SHP77 treated with DMSO at 0.1 percent for 48 hours (cell line): ENCODE measurements around the gene ZNF417.
"Not testable (repeated sequence)": the region's sequence is repeated elsewhere in the genome, so short reads cannot be mapped to it uniquely, and the experiment has no call there.

Source experiments
- DNase-seq: peaks from one replicate; lab custom pipeline; 2025; lab: John Stamatoyannopoulos, UW

The ZNF417 gene

GRCh38 chr19:57916168-57916995, at the start of gene ZNF417:
ZNF417 (minus strand) TSS chr19:57916592; CDS start chr19:57916411, 181 bp downstream.
- peak; percentile 95 for DNase-seq

DNA sequence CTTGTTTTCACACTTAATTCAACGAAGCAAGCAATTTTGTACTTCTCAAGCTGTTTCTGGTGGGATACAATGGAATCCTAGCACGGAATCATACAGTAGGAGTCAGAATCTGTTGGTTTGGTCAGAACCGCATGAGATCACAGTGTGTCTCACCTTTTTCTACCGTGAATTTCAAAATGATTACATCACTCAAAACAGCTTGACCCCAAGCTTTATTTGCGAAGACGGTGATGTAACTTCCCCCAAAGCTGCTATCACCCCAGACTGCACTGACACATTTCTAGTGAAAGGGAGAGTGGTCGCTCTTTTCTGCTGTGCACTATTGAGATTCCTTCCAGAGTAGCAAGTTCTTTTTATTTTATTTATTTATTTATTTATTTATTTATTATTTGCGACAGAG, 48.4 kb upstream of the ZNF417 start:
- no peak for DNase-seq

GRCh38 chr19:57961785-57962184, 45.4 kb upstream of the ZNF417 start:
- DNase-seq, result no peak

GRCh38 chr19:57954996-57955395, 38.6 kb upstream of the ZNF417 start:
- DNase-seq, result no peak

DNA sequence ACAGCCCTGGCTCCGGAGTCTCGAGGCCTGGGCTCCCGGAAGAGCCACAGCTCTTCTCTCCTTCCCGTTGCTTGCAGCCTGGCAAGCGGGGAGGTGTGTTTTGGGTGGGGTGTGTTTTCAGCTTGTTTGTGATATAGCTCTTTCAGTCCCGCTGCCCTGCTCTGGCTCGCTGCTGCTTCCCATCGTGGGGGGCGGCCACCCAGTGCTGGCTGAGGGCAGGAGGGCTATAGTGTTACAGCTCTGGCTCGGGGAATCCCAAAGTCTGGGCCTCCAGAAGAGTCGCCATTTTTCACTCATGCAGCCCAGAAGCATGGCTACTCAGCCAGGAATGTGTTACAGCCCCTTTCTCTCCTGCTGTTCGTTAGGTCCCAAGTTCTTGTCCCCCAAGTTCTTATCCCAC, 33.3 kb upstream of the ZNF417 start:
- DNase-seq, result no peak

- no peak for DNase-seq
Observed at GRCh38 chr19:57949296-57949695, 32.9 kb upstream of the ZNF417 start.

GRCh38 chr19:57947419-57948134, 31.2 kb upstream of the ZNF417 start, which contains the start of gene ZNF256:
ZNF256 (minus strand) TSS chr19:57947706; CDS start chr19:57947474, 232 bp downstream.
- DNase-seq, result peak; percentile 81

DNA sequence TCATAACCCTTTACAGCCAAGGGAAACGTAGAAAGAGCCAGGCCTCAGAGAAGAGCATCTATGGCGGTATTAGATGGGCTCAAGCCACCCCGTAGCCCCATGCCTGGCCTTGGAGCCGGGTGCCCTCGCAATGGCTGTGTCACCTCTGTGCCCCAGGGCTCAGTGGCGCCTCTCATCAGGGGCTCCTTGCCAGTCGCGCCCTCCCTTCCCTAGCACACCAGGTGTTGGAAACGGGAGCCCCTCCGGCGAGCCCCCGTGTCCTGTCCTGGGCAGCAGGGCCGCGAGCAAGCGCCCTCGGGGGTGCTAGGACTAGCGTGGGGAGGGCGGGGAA, 30.7 kb upstream of the ZNF417 start:
- no peak for DNase-seq

DNA sequence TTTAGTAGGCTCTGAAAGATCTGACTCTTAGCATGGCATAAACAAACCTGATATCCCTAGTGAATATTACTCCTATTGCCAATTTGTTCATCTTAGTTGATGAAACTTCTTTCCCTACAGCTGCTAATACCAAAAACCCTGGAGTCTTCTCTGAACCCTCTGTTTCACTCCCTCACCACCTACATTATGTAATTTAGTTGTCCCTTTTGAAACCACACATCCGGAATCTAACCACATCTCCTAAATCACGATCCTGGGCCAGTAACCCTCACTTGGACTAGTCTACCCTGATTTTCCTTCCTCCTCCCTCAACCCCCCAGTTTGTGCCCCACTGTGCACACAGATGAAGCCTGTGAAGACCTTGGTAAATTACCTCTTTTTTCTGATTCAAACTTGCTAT, 29.9 kb upstream of the ZNF417 start:
- no peak for DNase-seq

DNA sequence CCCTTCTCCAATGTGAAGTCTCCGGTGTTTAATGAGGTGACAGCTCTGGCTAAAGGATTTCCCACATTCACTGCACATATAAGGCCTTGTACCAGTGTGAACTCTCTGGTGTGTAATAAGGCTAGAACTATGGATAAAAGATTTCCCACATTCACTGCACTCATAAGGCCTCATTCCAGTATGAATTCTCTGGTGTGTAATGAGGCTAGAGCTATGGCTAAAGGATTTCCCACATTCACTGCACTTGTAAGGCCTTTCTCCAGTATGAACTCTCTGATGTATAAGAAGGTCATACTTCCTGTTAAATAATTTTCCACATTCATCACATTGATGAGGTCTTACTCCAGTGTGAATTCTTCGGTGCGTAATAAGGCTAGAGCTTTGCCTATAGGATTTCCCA, 25.2 kb upstream of the ZNF417 start:
- no peak for DNase-seq

DNA sequence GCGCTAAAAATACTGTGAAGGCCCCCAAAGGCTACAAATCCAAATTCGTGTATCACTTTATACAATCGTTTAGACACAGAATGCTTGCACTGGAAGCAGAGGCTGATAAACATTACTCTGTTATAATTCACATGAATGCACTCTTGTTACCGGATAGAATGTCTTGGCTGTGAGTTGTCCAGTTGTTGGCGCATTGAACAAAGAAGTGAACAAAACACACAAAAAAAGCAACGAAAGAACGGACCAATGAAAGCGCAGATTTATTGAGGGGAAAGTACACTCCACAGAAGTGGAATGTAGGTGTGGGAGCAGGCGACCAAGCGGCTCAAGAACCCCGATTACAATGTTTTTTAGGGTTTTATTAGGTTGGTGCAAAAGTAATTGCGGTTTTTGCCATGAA, 19.3 kb upstream of the ZNF417 start:
- no peak for DNase-seq

- DNase-seq, result no peak
Observed at GRCh38 chr19:57934820-57935665, 18.7 kb upstream of the ZNF417 start, which contains the start of gene ZNF418. ZNF418 (minus strand) TSS chr19:57935402; CDS start chr19:57933822, 1,580 bp downstream.

GRCh38 chr19:57927587-57927986, 11.2 kb upstream of the ZNF417 start:
- DNase-seq, result no peak

GRCh38 chr19:57914531-57914930, 1.9 kb downstream of the ZNF417 start:
- DNase-seq, result no peak

- no peak for DNase-seq
Observed at GRCh38 chr19:57907394-57907793, 9.0 kb downstream of the ZNF417 start.

- no peak for DNase-seq
Observed at GRCh38 chr19:57905258-57905657, 11.1 kb downstream of the ZNF417 start.

- DNase-seq, result no peak
Observed at GRCh38 chr19:57903618-57904184, 12.7 kb downstream of the ZNF417 start.

GRCh38 chr19:57900311-57900710, 16.1 kb downstream of the ZNF417 start:
- no peak for DNase-seq

GRCh38 chr19:57890706-57891105, 25.7 kb downstream of the ZNF417 start:
- DNase-seq, result not testable (repeated sequence)

DNA sequence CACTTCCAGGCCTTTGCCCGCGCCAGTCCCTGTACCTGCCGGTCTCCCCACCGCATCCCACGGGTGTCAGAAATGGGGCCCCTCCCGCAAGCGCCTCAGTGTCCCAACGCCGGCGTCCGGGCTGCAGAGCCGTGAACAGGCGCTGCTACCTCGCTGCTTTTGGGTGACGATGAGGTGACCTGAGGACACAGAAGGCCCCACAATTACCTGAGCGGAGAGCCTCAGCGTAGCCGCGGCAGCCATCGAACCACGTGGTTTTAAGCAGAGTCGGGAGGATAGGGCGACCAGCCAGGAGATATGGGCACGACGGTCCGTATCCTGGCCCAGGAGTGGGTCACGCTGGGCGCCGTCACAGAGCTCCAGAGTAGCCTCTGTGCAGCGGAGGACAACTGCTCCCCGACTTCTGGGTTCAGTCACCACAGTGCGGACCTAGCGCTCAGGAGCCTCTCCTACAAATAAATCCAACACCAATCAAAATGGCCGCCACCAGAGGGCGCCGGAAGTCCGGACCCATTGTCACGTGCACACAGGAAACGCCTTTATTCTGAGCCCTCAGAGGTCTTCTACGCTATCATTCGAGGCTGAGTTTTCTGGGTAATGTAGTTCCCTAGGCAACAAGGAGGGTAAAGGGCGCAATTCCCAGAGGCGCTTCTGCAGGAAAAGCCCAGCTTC, 27.7 kb downstream of the ZNF417 start, which contains the start of gene ZNF814:
Gene ZNF814, minus strand, starts transcription at position 478 of the 672 bp plus-strand sequence. Its CDS starts 235 bp downstream, at position 243.
- DNase-seq, result no peak

DNA sequence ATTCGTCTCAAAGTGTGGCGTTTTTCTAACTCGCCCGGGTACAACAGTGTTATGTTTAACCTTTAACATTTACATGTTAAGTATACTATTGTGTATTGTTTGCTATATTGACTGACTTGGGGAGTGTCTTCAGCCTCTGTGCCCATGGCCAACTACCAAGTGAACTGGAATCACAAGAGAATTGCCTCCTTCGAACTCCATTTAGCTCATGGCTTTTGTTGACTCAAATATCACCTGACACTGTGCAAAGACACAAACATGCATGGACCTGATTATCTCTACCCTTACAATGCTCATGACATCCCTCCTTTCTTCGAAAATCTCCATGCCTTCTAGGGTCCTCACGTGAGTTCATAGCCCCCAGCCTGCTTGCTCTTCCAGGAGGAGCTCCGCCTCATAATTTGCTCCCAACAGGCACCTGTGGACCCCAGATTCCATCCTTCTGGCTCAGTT, 28.3 kb downstream of the ZNF417 start:
- DNase-seq, result no peak
